ENCODE data around the gene STAG2. TPM values are rescaled to one million over a fixed set of nuclear protein-coding genes. Genes with fewer than 3 reads are reported as not detected.
"Not testable (repeated sequence)": the region's sequence is repeated elsewhere in the genome, so short reads cannot be mapped to it uniquely, and the experiment has no call there.

The STAG2 gene
- total RNA-seq, 6 donors from 2014 or later = 49.9 to 105 (median 68.1) TPM

- TF ChIP-seq CTCF (IDR thresholded peaks at IDR 0.05) (no peak), POLR2A (IDR thresholded peaks at IDR 0.05) (no peak), POLR2AphosphoS5 (IDR thresholded peaks at IDR 0.05) (no peak), EP300 (IDR thresholded peaks at IDR 0.05) (no peak)
- Histone ChIP-seq H3K4me1 (no peaks in the 10 kb centered on the region), H3K36me3 (no peaks in the 10 kb centered on the region), H3K4me3 (no peak overlapping the region), H3K27me3 (no peaks in the 10 kb centered on the region), H3K9me3 (no peaks in the 10 kb centered on the region), H3K27ac (no peak overlapping the region)
- 31 to 60% methylated on average over 1 of the region's 1 CpG for WGBS, 2 donors
- no peak for ATAC-seq (ENCODE audit: low FRiP score in 2 of 2)
- DNase-seq = no peak
Observed at GRCh38 chrX:123924186-123924585, 37.3 kb upstream of the STAG2 start.

- Histone ChIP-seq H3K27ac (no peak overlapping the region), H3K36me3 (no peaks in the 10 kb centered on the region)
- WGBS, 2 donors = 53 to 78% methylated on average over 2 of the region's 2 CpGs
Observed at GRCh38 chrX:123927845-123928244, 33.7 kb upstream of the STAG2 start.

GRCh38 chrX:123932055-123932454 is 29.5 kb upstream of the STAG2 start:
- not testable (repeated sequence) for H3K9me3 ChIP-seq; H3K4me3 ChIP-seq; H3K27ac ChIP-seq; H3K4me1 ChIP-seq; H3K36me3 ChIP-seq; H3K27me3 ChIP-seq; DNase-seq; ATAC-seq (ENCODE audit: low FRiP score in 2 of 2)
- WGBS, 2 donors = 59% methylated on average over 2 of the region's 2 CpGs; no CpG with 5 or more reads in 1 of the 2 donors

More at GRCh38 chrX:123927845-123928244, 33.7 kb upstream of the STAG2 start:
- TF ChIP-seq EP300 (IDR thresholded peaks at IDR 0.05) = no peak
- TF ChIP-seq POLR2AphosphoS5 (IDR thresholded peaks at IDR 0.05) = no peak
- no peak for TF ChIP-seq POLR2A (IDR thresholded peaks at IDR 0.05)
- no peak for TF ChIP-seq CTCF (IDR thresholded peaks at IDR 0.05)
- Histone ChIP-seq H3K4me3 (no peak overlapping the region), H3K9me3 (peaks cover 0 to 8% (median 0%) of the 10 kb centered on the region in 4 donors), H3K4me1 (no peaks in the 10 kb centered on the region), H3K27me3 (no peaks in the 10 kb centered on the region)
- no peak for ATAC-seq (ENCODE audit: low FRiP score in 2 of 2)
- no peak for DNase-seq

- Histone ChIP-seq H3K4me3 (no peak overlapping the region), H3K9me3 (no peaks in the 10 kb centered on the region), H3K27ac (no peak overlapping the region), H3K36me3 (no peaks in the 10 kb centered on the region), H3K27me3 (no peaks in the 10 kb centered on the region), H3K4me1 (no peaks in the 10 kb centered on the region)
- TF ChIP-seq POLR2A (IDR thresholded peaks at IDR 0.05) = no peak
- no peak for TF ChIP-seq POLR2AphosphoS5 (IDR thresholded peaks at IDR 0.05)
- no peak for TF ChIP-seq CTCF (IDR thresholded peaks at IDR 0.05)
- no peak for TF ChIP-seq EP300 (IDR thresholded peaks at IDR 0.05)
- no peak for DNase-seq
- ATAC-seq (ENCODE audit: low FRiP score in 2 of 2) = no peak
- WGBS, 2 donors = 65 to 93% methylated on average over 1 of the region's 1 CpG
Observed at GRCh38 chrX:123943074-123943473, 18.4 kb upstream of the STAG2 start.

GRCh38 chrX:123943488-123943887 is 18.0 kb upstream of the STAG2 start:
- DNase-seq (no peak), ATAC-seq (ENCODE audit: low FRiP score in 2 of 2) (no peak)
- no peak for TF ChIP-seq CTCF (IDR thresholded peaks at IDR 0.05)
- no peak for TF ChIP-seq POLR2AphosphoS5 (IDR thresholded peaks at IDR 0.05)
- TF ChIP-seq POLR2A (IDR thresholded peaks at IDR 0.05) = no peak
- no peak for TF ChIP-seq EP300 (IDR thresholded peaks at IDR 0.05)
- no peaks in the 10 kb centered on the region for H3K27me3 ChIP-seq
- no peak overlapping the region for H3K27ac ChIP-seq
- H3K9me3 ChIP-seq = no peaks in the 10 kb centered on the region
- H3K4me3 ChIP-seq = no peak overlapping the region
- 67 to 86% methylated on average over 2 of the region's 2 CpGs for WGBS, 2 donors
- no peaks in the 10 kb centered on the region for H3K4me1 ChIP-seq
- no peaks in the 10 kb centered on the region for H3K36me3 ChIP-seq

All from upper lobe of left lung (tissue), 6 donors.